GM21381 (cell line): ENCODE results near the gene HADHA.
"Not testable (repeated sequence)": the region's sequence is repeated elsewhere in the genome, so short reads cannot be mapped to it uniquely, and the experiment has no call there.

ENCODE experiments used
- ATAC-seq: cut with Tn5 transposase; IDR thresholded peaks from one replicate; pipeline ENCODE4 v1.9.1; 2021; ENCODE audit warnings: mild to moderate bottlenecking, moderate library complexity; ENCODE audit not compliant: unreplicated experiment

Gene HADHA

DNA sequence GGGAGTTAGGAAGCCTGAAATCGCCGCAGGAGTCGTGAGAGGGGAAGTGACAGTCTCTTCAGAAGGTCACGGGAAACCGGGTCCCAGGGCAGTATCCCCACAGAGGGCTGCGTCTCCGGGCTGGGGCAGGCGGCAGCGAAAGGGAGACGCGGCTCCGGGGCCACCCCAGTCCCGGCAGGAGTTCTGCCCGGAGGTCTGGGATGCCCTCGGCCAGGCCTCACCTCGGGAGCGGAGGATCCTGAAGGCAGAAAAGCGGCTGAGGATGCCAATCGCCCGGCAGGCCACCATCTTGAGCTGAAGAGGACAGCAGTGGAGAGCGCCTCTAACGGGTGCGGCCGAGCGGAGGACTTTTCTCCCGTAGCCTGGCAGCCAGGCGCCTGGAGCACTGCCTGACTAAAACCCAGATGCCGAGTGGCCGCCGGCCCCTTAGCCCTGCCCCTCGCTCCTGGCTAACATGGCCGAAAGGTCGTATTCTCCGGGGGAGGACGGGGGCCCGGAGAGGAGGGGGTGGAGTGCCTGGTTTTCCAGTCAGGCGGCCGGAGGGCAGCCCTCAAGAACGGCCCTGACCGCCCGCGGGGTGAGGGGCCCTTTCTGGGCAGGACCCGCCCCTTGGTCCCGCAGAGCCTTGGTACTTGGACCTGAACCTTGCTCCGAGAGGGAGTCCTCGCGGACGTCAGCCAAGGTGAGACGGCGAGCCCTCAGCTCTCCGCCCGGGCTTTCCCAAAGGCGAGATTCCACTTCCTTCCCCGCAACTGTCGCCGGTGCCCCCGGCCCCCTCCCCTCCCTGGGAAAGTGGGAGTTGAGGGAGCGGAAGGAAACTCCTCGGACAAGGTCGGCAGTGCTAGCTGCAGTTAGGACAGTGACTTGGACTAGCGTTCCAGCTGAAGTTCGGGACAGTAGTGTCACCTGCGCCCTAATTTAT is at the start of gene HADHA, which contains the start of gene HADHB:
Gene HADHA (minus strand): TSS at position 324 of the 922 bp plus-strand sequence. CDS start 36 bp downstream, at position 288.
Gene HADHB (plus strand): TSS at position 631 of the 922 bp plus-strand sequence. CDS start 9,316 bp downstream, outside the sequence.
- peak; percentile 67 for ATAC-seq

DNA sequence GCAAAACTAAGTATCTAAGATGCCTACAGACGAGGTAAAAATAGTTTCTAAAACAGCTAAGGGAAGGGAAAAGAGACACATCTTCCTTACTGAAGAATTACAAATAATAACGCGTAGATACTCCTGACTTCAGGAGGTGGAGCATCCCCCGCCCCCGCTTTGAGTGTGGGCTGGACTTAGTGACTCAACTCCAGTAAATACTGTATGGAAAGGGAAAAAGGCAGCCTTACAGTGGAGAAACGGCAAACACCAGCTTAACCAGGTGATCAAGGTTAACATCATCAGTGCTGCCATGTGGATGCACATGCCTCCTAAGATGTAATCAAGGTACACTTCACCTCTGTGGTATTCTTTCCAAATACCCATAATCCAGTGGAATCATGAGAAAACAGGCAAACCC is 48.2 kb upstream of the HADHA start:
- ATAC-seq: no peak

DNA sequence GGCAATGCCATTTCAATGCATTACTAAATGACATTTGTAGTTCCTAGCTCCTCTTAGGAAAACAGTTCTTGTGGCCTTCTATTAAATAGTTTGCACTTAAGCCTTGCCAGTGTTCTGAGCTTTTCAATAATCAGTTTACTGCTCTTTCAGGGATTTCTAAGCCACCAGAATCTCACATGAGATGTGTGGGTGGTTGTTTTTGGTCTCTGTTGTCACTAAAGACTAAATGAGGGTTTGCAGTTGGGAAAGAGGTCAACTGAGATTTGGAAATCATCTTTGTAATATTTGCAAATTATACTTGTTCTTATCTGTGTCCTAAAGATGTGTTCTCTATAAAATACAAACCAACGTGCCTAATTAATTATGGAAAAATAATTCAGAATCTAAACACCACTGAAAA is 45.6 kb upstream of the HADHA start:
- ATAC-seq: no peak

GRCh38 chr2:26285931-26286330 is 41.5 kb upstream of the HADHA start:
- no peak for ATAC-seq

GRCh38 chr2:26284132-26284531 is 39.7 kb upstream of the HADHA start:
- ATAC-seq: no peak

GRCh38 chr2:26283606-26284005 is 39.2 kb upstream of the HADHA start:
- ATAC-seq: no peak

DNA sequence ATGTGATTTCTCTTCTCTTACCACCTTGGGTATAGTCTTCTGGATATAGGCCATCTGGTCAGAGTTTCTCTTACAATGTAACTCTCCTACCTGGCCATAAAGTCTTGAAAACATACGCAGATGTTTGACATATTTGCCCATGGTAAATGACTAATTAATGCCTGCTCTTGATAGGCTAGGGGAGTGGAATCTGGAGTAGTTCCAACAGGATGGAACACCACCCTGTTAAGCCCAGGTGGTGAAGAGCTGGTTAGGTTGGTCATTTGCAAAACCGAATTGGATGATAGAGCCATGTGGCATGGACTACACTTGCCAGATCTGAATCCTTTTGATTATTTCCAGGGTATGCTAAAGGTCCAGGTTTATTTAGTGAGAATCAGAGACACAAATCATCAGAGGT is 36.8 kb upstream of the HADHA start:
- ATAC-seq: no peak

DNA sequence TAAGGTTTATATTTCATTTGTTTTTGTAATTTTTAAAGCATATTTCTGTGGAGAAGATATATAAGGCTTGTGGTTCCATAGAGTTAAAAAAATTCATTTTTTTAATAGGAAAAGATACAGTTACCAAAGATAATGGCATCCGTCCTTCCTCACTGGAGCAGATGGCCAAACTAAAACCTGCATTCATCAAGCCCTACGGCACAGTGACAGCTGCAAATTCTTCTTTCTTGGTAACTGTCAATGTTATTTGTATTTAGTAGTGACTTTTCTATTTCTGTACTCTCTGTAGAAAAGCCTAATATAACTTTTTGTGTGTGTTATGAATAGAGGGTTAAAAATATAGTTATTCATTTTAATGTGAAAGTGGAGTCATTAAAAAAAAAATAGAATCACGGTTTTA is 35.5 kb upstream of the HADHA start:
- no peak for ATAC-seq

GRCh38 chr2:26276484-26277227 is 32.2 kb upstream of the HADHA start:
- no peak for ATAC-seq

GRCh38 chr2:26274058-26274613 is 29.7 kb upstream of the HADHA start:
- no peak for ATAC-seq

DNA sequence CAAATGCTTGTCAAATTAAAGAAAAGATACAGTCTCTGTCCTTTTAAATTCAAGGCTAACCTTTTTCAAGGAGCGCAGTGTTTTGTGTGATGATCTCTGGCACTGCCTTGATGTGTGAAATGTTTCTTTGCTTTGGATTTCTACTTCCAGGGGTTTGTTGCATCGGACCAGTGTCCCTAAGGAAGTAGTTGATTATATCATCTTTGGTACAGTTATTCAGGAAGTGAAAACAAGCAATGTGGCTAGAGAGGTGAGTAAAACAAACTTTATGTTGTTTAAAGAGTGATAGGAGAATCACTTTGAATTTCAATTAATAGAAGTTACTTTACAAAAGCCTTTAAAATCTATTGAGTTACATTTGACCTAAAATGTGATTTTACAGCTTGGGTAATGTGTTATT is 29.1 kb upstream of the HADHA start:
- ATAC-seq: no peak

DNA sequence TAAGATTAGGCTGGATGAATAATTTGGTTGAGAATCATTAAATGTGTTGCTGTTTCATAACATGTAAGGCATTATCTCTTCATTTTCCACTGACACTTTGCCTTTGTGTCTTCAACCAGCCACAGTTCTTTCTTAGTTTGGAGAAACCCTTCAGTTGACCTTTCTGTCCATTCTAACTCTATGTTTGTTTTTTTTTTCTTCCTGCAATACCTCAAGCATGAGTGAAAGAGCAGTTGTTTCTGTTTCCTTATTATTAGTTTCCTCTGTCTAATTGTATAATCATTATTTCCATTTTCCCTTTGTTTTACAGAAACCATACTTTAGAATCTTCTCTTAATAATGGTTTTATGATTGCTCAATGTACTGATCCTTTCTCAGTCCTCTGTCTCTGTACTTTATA is 25.9 kb upstream of the HADHA start:
- ATAC-seq: no peak

DNA sequence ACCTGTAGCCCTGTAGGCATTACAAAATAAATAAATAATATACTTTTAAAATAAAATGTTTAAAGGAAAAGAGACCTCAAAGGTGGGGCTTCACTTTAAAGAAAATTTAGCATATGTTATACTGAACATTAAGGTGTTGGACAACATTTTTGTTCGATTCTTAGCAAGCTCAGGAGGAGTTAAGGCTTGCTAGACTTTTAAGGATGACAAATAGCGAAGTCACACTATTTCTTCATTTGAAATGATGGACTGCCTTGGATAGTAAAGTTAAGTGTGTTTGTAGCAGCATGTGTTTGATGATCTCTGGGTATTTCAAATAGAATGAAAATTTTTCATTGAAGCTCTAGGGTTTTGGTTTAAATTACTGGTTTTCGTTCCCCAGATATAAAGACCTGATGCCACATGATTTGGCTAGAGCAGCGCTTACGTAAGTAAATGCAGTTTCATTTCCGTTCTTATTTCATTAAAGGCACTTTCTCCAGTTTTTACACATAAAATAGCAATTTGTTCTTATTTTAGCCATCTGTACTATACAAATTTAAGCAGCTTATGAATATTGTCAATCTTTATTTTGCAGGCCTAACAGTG is 25.2 kb upstream of the HADHA start:
- ATAC-seq: no peak

- ATAC-seq: not testable (repeated sequence)
Observed at GRCh38 chr2:26268670-26269385, 24.4 kb upstream of the HADHA start.

GRCh38 chr2:26268213-26268612 is 23.8 kb upstream of the HADHA start:
- no peak for ATAC-seq

- not testable (repeated sequence) for ATAC-seq
Observed at GRCh38 chr2:26258836-26259235, 14.4 kb upstream of the HADHA start.

GRCh38 chr2:26255759-26256384 is 11.4 kb upstream of the HADHA start:
- ATAC-seq: no peak

DNA sequence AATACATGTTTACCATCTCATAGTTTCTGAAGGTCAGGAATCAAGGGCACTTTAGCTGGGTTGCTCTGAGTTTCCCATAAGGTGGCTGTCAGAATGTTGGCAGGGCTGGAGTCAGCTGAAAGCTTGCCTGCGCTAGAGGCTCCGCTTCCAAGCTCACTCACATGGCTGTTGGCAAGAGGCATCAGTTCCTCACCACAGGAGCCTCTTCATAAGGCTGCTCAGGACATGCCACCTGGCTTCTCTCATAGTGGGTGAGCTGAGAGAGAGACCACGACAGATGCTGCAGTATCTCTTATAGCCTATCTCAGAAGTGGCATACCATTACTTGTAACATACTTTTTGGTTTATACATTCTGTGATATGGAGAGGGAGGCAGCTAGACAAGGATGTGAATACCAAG is 7.5 kb upstream of the HADHA start:
- ATAC-seq: no peak

DNA sequence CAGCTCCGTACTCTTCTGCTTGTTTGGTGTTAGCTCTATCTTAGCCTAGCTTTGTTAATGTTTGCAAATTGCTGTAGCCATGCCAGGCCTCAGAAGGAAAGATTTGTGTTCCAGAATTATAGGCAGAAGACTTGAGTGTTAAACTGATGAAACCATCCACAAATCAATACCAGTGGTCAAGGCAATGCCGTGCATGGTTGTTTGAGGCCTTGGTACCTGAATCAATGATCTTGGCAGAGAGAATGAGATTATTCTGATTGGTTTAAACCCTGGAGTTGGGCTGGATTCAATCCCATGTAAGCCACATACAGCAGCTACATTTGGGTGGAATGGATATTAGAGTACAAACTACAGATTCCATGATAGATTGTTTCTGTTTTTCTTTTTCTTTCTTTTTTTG is 5.2 kb upstream of the HADHA start:
- no peak for ATAC-seq

DNA sequence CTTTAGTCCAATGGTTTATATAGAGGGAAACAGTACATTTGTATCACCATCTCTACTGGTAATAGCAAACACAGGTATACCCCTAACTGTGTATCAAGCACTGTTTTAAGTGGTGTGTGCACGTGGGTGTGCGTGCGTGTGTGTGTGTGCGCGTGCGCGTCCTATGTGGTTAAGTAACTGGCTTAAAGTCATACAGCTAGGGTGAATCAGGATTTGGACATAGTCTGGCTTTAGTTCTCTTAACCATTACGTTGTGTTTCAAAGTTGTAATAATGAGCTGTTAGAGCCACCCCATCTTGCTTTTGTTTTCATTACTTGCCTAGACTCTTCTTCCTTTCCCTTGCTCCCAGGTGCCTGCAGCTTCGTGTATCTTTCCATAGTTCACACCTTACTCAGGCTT is 2.4 kb upstream of the HADHA start:
- ATAC-seq: no peak
